ENCODE results near the gene FBL. TPM values are rescaled to one million over a fixed set of nuclear protein-coding genes. Genes with fewer than 3 reads are reported as not detected.

Gene FBL
- polyA plus RNA-seq, 2 of the 4 experiments (the other 2 are of a cell fraction): 716 to 1,141 TPM

- no peak for DNase-seq (ENCODE audit: low read depth in 1 of 2, low spot score in 1 of 2)
- CTCF ChIA-PET: interaction anchor here (1.3 to 11.1 kb wide), 8 partner anchors 12 to 301 kb away, joined by 3 to 137 read pairs (median 49); partner anchors contain the start of gene PSMC4
- no peak for FAIRE-seq
- H3K4me2 ChIP-seq: no peak overlapping the region
- 91% methylated on average over 17 of the region's 17 CpGs for WGBS (ENCODE audit: missing lambda C conversion rate)
- TF ChIP-seq, protein P1, sequence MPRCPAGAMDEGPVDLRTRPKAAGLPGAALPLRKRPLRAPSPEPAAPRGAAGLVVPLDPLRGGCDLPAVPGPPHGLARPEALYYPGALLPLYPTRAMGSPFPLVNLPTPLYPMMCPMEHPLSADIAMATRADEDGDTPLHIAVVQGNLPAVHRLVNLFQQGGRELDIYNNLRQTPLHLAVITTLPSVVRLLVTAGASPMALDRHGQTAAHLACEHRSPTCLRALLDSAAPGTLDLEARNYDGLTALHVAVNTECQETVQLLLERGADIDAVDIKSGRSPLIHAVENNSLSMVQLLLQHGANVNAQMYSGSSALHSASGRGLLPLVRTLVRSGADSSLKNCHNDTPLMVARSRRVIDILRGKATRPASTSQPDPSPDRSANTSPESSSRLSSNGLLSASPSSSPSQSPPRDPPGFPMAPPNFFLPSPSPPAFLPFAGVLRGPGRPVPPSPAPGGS (IDR thresholded peaks at IDR 0.05): no peak
- TF ChIP-seq CBX2 (IDR thresholded peaks at IDR 0.05; ENCODE audit: borderline replicate concordance, low read depth) (no peak), HOXA7 (CRISPR knock-in tag; IDR thresholded peaks at IDR 0.05) (no peak), TFCP2L1 (CRISPR knock-in tag; IDR thresholded peaks at IDR 0.05) (no peak), ZSCAN20 (CRISPR knock-in tag; IDR thresholded peaks at IDR 0.05) (no peak), TP53 (CRISPR knock-in tag; IDR thresholded peaks at IDR 0.05) (no peak), CHD4 (IDR thresholded peaks at IDR 0.05; ENCODE audit: borderline replicate concordance) (no peak), CBX8 (IDR thresholded peaks at IDR 0.05) (no peak), HOXB5 (CRISPR knock-in tag; IDR thresholded peaks at IDR 0.05) (no peak)
- TF ChIP-seq, protein P2, sequence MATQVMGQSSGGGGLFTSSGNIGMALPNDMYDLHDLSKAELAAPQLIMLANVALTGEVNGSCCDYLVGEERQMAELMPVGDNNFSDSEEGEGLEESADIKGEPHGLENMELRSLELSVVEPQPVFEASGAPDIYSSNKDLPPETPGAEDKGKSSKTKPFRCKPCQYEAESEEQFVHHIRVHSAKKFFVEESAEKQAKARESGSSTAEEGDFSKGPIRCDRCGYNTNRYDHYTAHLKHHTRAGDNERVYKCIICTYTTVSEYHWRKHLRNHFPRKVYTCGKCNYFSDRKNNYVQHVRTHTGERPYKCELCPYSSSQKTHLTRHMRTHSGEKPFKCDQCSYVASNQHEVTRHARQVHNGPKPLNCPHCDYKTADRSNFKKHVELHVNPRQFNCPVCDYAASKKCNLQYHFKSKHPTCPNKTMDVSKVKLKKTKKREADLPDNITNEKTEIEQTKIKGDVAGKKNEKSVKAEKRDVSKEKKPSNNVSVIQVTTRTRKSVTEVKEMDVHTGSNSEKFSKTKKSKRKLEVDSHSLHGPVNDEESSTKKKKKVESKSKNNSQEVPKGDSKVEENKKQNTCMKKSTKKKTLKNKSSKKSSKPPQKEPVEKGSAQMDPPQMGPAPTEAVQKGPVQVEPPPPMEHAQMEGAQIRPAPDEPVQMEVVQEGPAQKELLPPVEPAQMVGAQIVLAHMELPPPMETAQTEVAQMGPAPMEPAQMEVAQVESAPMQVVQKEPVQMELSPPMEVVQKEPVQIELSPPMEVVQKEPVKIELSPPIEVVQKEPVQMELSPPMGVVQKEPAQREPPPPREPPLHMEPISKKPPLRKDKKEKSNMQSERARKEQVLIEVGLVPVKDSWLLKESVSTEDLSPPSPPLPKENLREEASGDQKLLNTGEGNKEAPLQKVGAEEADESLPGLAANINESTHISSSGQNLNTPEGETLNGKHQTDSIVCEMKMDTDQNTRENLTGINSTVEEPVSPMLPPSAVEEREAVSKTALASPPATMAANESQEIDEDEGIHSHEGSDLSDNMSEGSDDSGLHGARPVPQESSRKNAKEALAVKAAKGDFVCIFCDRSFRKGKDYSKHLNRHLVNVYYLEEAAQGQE (IDR thresholded peaks at IDR 0.05): no peak
- TF ChIP-seq, protein P3, sequence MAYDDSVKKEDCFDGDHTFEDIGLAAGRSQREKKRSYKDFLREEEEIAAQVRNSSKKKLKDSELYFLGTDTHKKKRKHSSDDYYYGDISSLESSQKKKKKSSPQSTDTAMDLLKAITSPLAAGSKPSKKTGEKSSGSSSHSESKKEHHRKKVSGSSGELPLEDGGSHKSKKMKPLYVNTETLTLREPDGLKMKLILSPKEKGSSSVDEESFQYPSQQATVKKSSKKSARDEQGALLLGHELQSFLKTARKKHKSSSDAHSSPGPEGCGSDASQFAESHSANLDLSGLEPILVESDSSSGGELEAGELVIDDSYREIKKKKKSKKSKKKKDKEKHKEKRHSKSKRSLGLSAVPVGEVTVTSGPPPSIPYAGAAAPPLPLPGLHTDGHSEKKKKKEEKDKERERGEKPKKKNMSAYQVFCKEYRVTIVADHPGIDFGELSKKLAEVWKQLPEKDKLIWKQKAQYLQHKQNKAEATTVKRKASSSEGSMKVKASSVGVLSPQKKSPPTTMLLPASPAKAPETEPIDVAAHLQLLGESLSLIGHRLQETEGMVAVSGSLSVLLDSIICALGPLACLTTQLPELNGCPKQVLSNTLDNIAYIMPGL (CRISPR knock-in tag; IDR thresholded peaks at IDR 0.05; ENCODE audit: borderline replicate concordance): no peak
- H3K4me1 ChIP-seq: peaks cover 29% of the 10 kb centered on the region
- POLR2A ChIA-PET: no interaction called here
- no peaks in the 10 kb centered on the region for H3K9me3 ChIP-seq
- ATAC-seq: no peak
- H3K4me3 ChIP-seq: no peak overlapping the region
- no peak overlapping the region for H3K27ac ChIP-seq
Observed at GRCh38 chr19:39840492-39840891, 5.7 kb downstream of the FBL start.

- Histone ChIP-seq H3K27ac (no peak overlapping the region), H3K4me3 (no peak overlapping the region), H3K4me1 (peaks cover 23% of the 10 kb centered on the region), H3K4me2 (no peak overlapping the region), H3K9me3 (no peaks in the 10 kb centered on the region)
- ChIA-PET CTCF (interaction anchor here (0.6 to 11.1 kb wide), 5 partner anchors 45 to 652 kb away, joined by 3 to 137 read pairs (median 4); partner anchors contain the start of gene PSMC4), POLR2A (no interaction called here)
- no peak for DNase-seq (ENCODE audit: low read depth in 1 of 2, low spot score in 1 of 2)
- WGBS (ENCODE audit: missing lambda C conversion rate): 89% methylated on average over 13 of the region's 13 CpGs
- ATAC-seq: no peak
- no peak for FAIRE-seq
- TF ChIP-seq POLR2A (IDR thresholded peaks at IDR 0.05; ENCODE audit: low read length) (no peak), USF2 (IDR thresholded peaks at IDR 0.05) (no peak), HOXB13 (CRISPR knock-in tag; IDR thresholded peaks at IDR 0.05; ENCODE audit: low read depth) (no peak), EHMT2 (IDR thresholded peaks at IDR 0.05; ENCODE audit: low read depth) (no peak), MAFK (IDR thresholded peaks at IDR 0.05; ENCODE audit: partially characterized antibody) (no peak), RARB (CRISPR knock-in tag; IDR thresholded peaks at IDR 0.05) (no peak), RFX5 (IDR thresholded peaks at IDR 0.05) (no peak)
- TF ChIP-seq, protein P1 (IDR thresholded peaks at IDR 0.05): no peak
Observed at GRCh38 chr19:39839678-39840327, 6.4 kb downstream of the FBL start.

All from A549 (cell line).